Uterus (tissue), 4 donors: ENCODE data around the gene GPANK1. TPM values are rescaled to one million over a fixed set of nuclear protein-coding genes. Genes with fewer than 3 reads are reported as not detected.

Source experiments
- DNase-seq, 2 donors: peaks; one replicate each; pipeline ENCODE4 v3.0.0-alpha.2; 2019 to 2020
- H3K27ac ChIP-seq, 2 donors: fragments of 200-600 bp; sonication (generic); 1 replicate in 1 of 2; 2 replicates in 1 of 2; pipeline ENCODE4 v1.5.1; 2016 to 2018
- H3K27me3 ChIP-seq, 2 donors: fragments of 200-600 bp; sonication (generic); one replicate each; pipeline ENCODE4 v1.5.1; 2018 to 2019; ENCODE audit warnings: control low read depth in 1 of 2
- H3K36me3 ChIP-seq, 2 donors: fragments of 200-600 bp; sonication (generic); one replicate each; pipeline ENCODE4 v1.5.1; 2019; ENCODE audit warnings: control low read depth in 1 of 2
- H3K4me1 ChIP-seq, 2 donors: fragments of 200-600 bp; sonication (generic); one replicate each; pipeline ENCODE4 v1.5.1; 2018 to 2019; ENCODE audit warnings: control low read depth in 1 of 2
- H3K4me3 ChIP-seq, 2 donors: fragments of 200-600 bp; sonication (generic); 1 replicate in 1 of 2; 2 replicates in 1 of 2; pipeline ENCODE4 v1.5.1; 2018 to 2019; ENCODE audit warnings: mild to moderate bottlenecking in 1 of 2
- H3K9me3 ChIP-seq, 2 donors: fragments of 200-600 bp; sonication (generic); one replicate each; pipeline ENCODE4 v1.5.1; 2019; ENCODE audit warnings: control low read depth in 1 of 2
- POLR2A ChIP-seq, 2 donors: fragments of 450-650 bp; IDR thresholded peaks; one replicate each; pipeline ENCODE4 v1.6.1; 2016; ENCODE audit warnings: antibody characterized with exemption in 2 of 2, mild to moderate bottlenecking in 1 of 2, moderate library complexity in 1 of 2
- intact Hi-C: fragments of 100-400 bp; cut with DNase I; formaldehyde crosslinking; loops from one replicate; pipeline ENCODE4 v1.15.1; 2023; ENCODE audit warnings: low total_unique reads
- total RNA-seq, 4 donors: library from RNA; depleted of rRNA in 3 of 4; stranded (reverse); fragments of >200 nt in 3 of 4; gene quantifications; one replicate each; pipeline versions ENCODE4 v1.1.0 to v1.2.4, GENCODE V29; 2014 to 2023
- TF ChIP-seq, protein P1 (sequence below), 4 experiments: fragments of 200-600 bp in 2 of 4; fragments of 450-650 bp in 2 of 4; sonication (generic) in 2 of 4; IDR thresholded peaks; one replicate each; pipeline ENCODE4 v1.5.1; 2016 to 2019; ENCODE audit warnings: antibody characterized with exemption in 4 of 4, mild to moderate bottlenecking in 2 of 4, moderate library complexity in 1 of 4
- donor health status: DM: yes; HTN: yes; CAD: no.

The GPANK1 gene
- total RNA-seq, 4 donors from 2014 or later: 5.1 to 25.6 (median 15.4) TPM

DNA sequence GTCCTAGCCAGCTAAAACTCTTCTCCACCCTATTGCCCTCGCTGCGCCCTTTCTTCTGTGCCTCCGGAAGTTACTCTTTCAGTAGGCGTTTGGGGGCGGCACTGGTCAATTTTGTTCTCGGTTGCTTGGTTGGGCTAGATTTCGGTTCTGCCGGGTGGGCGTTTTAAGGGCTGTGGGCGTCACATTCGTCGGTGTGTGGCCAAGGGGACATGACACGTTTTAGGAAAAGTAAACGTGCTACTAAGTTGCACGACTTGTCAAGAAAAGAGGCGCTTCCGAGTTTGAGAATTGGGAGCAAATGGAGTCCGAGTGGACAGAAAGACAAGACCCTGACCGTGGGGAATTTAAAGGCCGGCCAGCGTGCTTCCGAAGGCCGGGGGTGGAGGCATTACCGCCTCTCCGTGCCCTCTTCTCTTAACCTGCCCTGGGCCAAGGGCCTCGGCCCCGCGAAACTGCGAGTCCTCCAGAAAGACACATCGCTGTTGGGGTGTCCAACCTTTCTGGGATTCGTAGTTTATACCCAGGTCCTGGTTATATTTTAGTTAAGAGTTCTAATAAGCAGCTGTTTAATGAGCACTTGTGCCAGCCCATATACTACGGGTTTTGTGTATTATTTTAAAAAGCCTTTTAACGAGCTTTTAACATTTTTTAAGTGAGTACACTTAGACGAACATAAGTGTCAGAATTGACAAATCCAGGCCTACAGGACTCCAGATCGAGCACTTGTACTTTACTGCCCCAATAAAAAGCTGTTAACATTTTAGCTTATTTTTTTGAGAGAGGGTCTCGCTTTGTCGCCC lies 11.7 kb downstream of the GPANK1 start:
- H3K4me3 ChIP-seq: peak overlapping the region; percentile 56 to 84
- H3K27ac ChIP-seq: peak overlapping the region; percentile 95 to 99
- H3K4me1 ChIP-seq: peaks cover under 1 to 5% of the 10 kb centered on the region in 2 donors
- peak in 1 of 2 donors; percentile 68 for TF ChIP-seq POLR2A (IDR thresholded peaks at IDR 0.05)
- TF ChIP-seq, protein P1, sequence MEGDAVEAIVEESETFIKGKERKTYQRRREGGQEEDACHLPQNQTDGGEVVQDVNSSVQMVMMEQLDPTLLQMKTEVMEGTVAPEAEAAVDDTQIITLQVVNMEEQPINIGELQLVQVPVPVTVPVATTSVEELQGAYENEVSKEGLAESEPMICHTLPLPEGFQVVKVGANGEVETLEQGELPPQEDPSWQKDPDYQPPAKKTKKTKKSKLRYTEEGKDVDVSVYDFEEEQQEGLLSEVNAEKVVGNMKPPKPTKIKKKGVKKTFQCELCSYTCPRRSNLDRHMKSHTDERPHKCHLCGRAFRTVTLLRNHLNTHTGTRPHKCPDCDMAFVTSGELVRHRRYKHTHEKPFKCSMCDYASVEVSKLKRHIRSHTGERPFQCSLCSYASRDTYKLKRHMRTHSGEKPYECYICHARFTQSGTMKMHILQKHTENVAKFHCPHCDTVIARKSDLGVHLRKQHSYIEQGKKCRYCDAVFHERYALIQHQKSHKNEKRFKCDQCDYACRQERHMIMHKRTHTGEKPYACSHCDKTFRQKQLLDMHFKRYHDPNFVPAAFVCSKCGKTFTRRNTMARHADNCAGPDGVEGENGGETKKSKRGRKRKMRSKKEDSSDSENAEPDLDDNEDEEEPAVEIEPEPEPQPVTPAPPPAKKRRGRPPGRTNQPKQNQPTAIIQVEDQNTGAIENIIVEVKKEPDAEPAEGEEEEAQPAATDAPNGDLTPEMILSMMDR (IDR thresholded peaks at IDR 0.05): peak in 1 of 4 experiments; percentile 23
- peak in 1 of 2 donors; percentile 92 for DNase-seq
- no peaks in the 10 kb centered on the region for H3K9me3 ChIP-seq
- intact Hi-C loops: no loop called here
- no peaks in the 10 kb centered on the region for H3K36me3 ChIP-seq
- H3K27me3 ChIP-seq: no peaks in the 10 kb centered on the region

DNA sequence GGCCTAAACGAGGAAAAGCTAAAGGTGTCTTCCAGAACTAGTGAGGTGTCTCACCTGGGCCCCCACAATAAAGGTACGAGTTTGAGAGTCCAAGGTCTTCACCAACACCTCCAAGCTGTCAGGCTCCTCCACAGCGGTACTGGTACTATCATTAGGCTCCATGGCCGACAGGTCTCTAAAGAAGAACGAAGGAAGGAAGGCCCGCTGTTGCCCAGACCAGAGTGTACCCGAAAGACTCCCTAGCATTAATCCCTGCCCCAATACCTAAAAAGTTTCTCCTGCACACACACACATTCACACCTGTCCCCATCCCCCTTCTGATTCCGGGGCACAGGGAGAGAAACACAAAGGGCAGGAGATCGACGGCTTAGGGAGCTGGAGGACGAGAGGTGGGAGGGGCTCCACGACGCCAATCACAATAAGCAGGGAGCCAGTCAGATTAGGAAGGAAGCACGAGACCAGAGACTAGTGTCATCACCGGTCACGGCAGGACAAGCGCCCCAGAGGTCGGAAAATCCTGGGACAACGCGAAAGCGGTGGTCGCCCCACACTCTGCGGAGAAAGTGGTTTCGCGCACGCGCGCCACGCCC lies 13.1 kb downstream of the GPANK1 start:
- no peaks in the 10 kb centered on the region for H3K36me3 ChIP-seq
- TF ChIP-seq POLR2A (IDR thresholded peaks at IDR 0.05): no peak
- TF ChIP-seq, protein P1 (IDR thresholded peaks at IDR 0.05): no peak
- no peaks in the 10 kb centered on the region for H3K27me3 ChIP-seq
- H3K27ac ChIP-seq: peak overlapping the region; percentile 95 to 99
- no peak for DNase-seq
- H3K4me3 ChIP-seq: peak overlapping the region; percentile 56 to 84
- H3K9me3 ChIP-seq: no peaks in the 10 kb centered on the region
- peaks cover 0 to 3% of the 10 kb centered on the region in 2 donors for H3K4me1 ChIP-seq
- intact Hi-C loops: no loop called here

DNA sequence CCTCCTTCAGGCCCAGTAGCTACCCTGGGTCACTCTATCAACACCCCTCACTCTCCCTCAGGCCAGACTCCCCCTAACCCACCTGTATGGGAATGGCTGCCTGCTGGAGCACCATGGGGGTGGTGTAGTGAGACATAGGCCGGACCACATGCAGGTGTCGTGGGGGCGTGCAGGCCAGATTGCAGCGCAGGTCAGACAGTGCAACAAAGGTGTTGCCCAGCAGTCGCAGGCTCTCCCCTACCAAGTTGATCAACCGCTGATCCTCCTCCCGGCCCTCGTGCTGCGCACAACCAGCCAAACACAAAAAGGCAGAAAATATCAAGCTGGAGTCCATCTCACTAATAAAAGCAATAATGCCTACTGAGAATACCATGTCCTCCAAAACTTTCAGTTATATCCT lies 19.5 kb downstream of the GPANK1 start:
- TF ChIP-seq, protein P1 (IDR thresholded peaks at IDR 0.05): no peak
- TF ChIP-seq POLR2A (IDR thresholded peaks at IDR 0.05): no peak
- H3K27me3 ChIP-seq: no peaks in the 10 kb centered on the region
- H3K4me1 ChIP-seq: no peaks in the 10 kb centered on the region
- no peak for DNase-seq
- no peak overlapping the region for H3K4me3 ChIP-seq
- no peak overlapping the region for H3K27ac ChIP-seq
- intact Hi-C loops: no loop called here
- no peaks in the 10 kb centered on the region for H3K9me3 ChIP-seq
- H3K36me3 ChIP-seq: no peaks in the 10 kb centered on the region

DNA sequence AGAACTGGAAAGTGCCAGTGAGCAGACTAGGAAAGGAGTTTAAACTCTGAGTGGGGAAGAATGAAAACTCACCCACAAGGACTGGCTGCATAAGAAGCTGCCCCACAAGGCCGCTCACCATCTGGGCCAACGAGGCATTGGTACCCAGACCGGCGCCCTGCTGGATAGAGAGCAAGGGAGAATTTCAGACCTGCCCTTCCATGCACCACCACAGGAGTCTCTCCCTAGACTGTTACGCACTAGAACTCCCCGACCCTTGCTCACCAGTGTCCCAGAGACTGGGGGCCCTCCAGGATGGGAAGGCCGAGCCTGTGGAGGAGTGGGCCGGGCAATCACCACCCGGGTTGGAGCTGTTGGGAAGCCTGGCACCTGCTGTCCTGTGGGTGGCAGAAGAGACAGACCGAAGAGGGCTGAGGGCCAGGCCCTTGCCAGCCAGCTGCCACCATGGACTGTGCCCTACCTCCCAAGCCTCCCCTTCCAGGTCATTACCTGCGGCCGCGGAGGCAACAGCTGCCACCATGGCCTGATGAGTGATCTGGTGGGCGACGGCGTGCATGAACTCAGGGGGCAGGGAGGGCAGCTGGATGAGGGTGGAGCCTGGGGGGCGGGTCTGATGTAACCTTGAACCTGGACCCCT lies 20.9 kb downstream of the GPANK1 start:
- H3K9me3 ChIP-seq: no peaks in the 10 kb centered on the region
- no peak for TF ChIP-seq POLR2A (IDR thresholded peaks at IDR 0.05)
- TF ChIP-seq, protein P1 (IDR thresholded peaks at IDR 0.05): no peak
- no peak overlapping the region for H3K4me3 ChIP-seq
- H3K27ac ChIP-seq: no peak overlapping the region
- no peaks in the 10 kb centered on the region for H3K36me3 ChIP-seq
- H3K27me3 ChIP-seq: no peaks in the 10 kb centered on the region
- DNase-seq: no peak
- intact Hi-C loops: no loop called here
- H3K4me1 ChIP-seq: no peaks in the 10 kb centered on the region
